Ammon's horn (tissue), 1 donor: ENCODE data around the gene SPEF1.

Experiments
- DNase-seq: peaks from one replicate; pipeline ENCODE4 v3.0.0-alpha.2; 2016; ENCODE audit warnings: low spot score

The SPEF1 gene

DNA sequence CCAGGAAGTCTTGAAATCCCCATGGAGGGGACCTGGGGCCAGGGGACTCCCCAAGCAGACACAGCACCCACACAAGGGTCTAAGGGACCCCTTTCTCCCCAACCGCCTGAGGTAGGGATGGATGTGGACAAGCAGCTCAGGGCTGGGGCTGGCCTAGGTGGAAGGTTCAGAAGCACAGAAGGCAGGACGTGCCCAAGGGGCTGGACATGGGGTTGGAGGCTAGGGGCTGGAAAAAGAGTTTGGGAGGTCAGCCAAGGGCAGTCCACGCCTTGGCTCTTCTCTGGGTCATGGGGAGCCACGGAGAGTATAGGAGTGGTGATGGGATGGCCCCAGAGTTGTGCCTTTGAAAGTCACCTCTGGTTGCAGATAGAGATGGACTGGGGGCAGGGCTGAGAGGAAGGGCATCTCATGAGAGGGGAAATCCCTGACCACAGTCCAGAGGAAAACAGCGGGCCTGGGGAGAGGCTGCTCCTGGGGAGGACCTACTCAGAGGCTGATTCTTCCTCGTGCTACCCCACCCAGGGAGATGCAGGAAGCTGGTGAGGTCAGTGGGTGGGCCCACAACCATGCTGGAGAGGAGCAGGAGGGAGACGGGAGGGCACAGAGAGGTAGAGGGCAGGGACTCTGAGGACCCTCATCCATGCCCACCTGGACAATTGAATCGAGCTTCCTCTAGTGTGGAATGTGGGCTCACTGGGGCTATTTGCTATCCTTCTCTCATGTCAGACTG lies 51.3 kb downstream of the SPEF1 start:
- DNase-seq, result no peak

DNA sequence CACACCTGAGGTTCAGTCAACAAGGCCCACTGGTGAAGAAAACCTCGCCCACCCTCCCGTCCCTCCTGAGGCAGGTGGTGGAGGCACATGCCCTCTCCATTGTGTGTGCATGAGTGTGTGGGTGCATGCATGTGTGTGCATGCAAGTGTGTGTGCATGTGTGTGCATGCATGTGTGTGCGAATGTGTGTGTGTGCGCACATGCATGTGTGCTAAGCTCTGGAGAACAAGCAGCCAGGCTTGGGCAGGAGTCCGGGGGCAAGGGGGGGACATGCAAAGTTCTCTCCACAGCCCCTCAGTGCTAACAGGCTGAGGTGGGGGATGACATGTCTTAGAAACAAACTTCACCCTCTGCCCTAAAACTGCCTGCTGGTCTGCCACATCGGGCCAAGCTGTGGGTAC lies 51.9 kb downstream of the SPEF1 start:
- DNase-seq, result no peak

DNA sequence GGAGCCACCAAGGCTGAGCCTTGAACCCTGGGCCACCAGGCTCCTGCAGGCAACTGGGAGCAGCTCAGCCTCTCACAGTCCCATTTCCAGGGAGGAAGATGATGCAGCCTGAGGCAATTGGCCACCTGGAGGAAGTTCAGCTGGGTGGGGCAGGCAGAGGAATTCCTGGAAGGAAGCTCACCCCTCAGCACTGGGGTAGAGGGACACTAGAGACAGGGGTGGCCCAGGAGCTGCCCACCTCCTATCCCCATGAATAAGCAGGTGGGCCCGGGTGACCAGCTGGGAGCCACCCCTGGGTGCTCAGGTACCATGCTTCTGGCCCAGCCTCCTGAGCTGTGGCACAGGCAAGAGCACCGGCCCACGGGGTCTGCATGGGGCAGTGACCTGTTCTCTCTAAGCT lies 52.4 kb downstream of the SPEF1 start:
- DNase-seq, result no peak

DNA sequence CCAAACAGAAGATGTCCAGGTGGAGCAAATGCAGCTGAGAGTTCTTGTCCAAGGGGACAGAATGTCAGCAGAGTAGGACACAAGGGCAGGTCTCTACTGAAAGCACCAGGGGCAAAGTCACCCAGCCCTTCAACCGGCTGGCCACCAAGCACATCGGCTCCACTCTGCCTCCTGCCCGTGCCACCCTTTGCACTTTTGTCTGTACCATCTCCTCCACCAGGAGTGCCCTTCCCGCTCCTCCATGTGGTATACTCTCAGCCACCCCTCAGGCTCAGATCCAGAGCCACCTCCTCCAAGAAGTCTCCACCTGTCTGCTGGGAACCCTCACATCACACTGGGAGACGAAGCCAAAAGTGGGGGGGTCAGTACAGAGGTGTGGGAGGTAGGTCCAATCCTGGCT lies 52.9 kb downstream of the SPEF1 start:
- no peak for DNase-seq
